Gastroesophageal sphincter (tissue), 3 donors: ENCODE data around the gene SLC22A31.
"Not testable (repeated sequence)": the region's sequence is repeated elsewhere in the genome, so short reads cannot be mapped to it uniquely, and the experiment has no call there.

Source experiments
- CTCF ChIP-seq, 4 experiments: fragments of 200-600 bp in 2 of 4; fragments of 450-650 bp in 2 of 4; sonication (generic) in 1 of 4; IDR thresholded peaks; one replicate each; pipeline ENCODE4 v1.5.1; 2017 to 2019; ENCODE audit warnings: antibody characterized with exemption in 4 of 4, mild to moderate bottlenecking in 2 of 4, moderate library complexity in 2 of 4
- EP300 ChIP-seq: sonication (generic); formaldehyde crosslinking; IDR thresholded peaks from one replicate; pipeline ENCODE4 v1.6.1; 2017; ENCODE audit warnings: antibody characterized with exemption, mild to moderate bottlenecking
- POLR2A ChIP-seq, 2 donors: fragments of 450-650 bp; IDR thresholded peaks; one replicate each; pipeline ENCODE4 v1.6.1; 2017; ENCODE audit warnings: antibody characterized with exemption in 2 of 2, mild to moderate bottlenecking in 2 of 2, moderate library complexity in 1 of 2
- POLR2AphosphoS5 ChIP-seq: sonication (generic); formaldehyde crosslinking; IDR thresholded peaks from one replicate; pipeline ENCODE4 v1.6.1; 2017; ENCODE audit warnings: antibody characterized with exemption

- TF ChIP-seq POLR2AphosphoS5; CTCF (IDR thresholded peaks at IDR 0.05); EP300: not testable (repeated sequence)
- TF ChIP-seq POLR2A (IDR thresholded peaks at IDR 0.05): peak in 1 of 2 donors; percentile 24
Observed at GRCh38 chr16:89192186-89192955, 8.0 kb downstream of the SLC22A31 start.
